Stomach (tissue), 4 donors: Measurements from ENCODE around the gene CERS3.

Experiments
- CTCF ChIP-seq, 7 experiments: fragments of 450-650 bp in 4 of 7; fragments of 200-600 bp in 3 of 7; sonication (generic) in 3 of 7; IDR thresholded peaks; one replicate each; pipeline ENCODE4 v1.5.1; 2016 to 2019; ENCODE audit warnings: antibody characterized with exemption in 7 of 7, control low read depth in 2 of 7, mild to moderate bottlenecking in 1 of 7
- POLR2A ChIP-seq, 4 donors: fragments of 450-650 bp; IDR thresholded peaks; one replicate each; pipeline ENCODE4 v1.6.1; 2016; ENCODE audit warnings: antibody characterized with exemption in 4 of 4, control low read depth in 2 of 4, mild to moderate bottlenecking in 1 of 4, moderate library complexity in 1 of 4
- POLR2AphosphoS5 ChIP-seq, 3 donors: sonication (generic); formaldehyde crosslinking; IDR thresholded peaks; one replicate each; pipeline ENCODE4 v1.6.1; 2016; ENCODE audit warnings: antibody characterized with exemption in 3 of 3

GRCh38 chr15:100493213-100493612, 35.5 kb downstream of the CERS3 start:
- no peak for TF ChIP-seq CTCF (IDR thresholded peaks at IDR 0.05)
- TF ChIP-seq POLR2A (IDR thresholded peaks at IDR 0.05): no peak
- no peak for TF ChIP-seq POLR2AphosphoS5 (IDR thresholded peaks at IDR 0.05)
